CD4-positive, alpha-beta T cell treated with Interleukin-1 beta for 1 hour (primary cell): ENCODE measurements around the gene CDK2AP2.
"Not testable (repeated sequence)": the region's sequence is repeated elsewhere in the genome, so short reads cannot be mapped to it uniquely, and the experiment has no call there.

Experiments
- DNase-seq, 2 donors: peaks; one replicate each; pipeline ENCODE4 v3.0.0-alpha.2; 2020 to 2022

Gene CDK2AP2, protein sequence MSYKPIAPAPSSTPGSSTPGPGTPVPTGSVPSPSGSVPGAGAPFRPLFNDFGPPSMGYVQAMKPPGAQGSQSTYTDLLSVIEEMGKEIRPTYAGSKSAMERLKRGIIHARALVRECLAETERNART

DNA sequence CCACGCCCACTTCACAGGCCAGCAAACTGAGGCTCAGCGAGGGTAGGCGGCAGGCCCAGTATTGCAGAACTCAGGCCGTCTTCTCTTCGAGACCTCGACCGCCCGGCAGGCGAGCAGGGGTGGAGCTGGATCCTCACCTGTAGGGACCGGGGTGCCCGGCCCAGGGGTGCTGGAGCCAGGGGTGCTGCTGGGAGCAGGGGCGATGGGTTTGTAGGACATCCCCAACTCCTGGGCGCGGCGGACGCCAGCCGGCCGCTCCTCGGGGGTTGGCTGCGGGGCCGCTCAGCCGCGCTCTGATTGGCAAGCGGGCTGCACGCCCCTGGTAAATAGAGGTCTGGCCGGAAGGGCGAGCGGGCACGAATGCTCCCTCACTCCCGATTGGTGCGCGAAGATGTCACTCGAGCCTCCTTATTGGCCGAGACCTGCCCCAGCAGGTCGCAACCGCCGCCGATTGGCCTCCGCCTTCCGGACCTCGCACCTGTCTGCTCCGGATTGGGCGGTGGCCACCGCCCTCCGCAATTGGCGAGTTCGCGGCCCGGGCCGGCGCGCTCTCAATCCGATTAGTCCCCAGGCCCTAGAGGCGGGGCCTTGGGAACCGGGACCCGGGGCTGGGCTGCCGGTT, at the start of gene CDK2AP2:
Gene CDK2AP2, minus strand, starts transcription at position 299 of the 622 bp plus-strand sequence. Its CDS starts 80 bp downstream, at position 219.
- peak; percentile 98 to 99 for DNase-seq

DNA sequence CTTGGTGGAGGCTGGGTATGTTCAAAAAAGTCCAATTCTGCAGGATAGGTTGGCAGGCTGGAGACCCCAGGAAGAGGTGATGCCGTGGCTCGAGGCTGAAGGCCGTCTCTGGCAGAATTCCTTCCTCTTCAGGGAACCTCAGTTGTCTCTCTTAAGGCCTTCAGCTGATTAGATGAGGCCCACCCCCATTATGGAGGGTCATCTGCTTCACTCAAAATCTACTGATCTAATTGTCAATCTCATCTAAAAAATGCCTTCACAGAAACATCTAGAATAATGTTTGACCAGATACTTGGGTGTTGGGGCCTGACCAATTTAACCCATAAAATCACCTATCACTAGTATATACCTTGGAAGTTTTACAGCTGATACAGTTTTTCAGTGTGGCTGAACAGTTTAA, 48.3 kb upstream of the CDK2AP2 start:
- DNase-seq: no peak

DNA sequence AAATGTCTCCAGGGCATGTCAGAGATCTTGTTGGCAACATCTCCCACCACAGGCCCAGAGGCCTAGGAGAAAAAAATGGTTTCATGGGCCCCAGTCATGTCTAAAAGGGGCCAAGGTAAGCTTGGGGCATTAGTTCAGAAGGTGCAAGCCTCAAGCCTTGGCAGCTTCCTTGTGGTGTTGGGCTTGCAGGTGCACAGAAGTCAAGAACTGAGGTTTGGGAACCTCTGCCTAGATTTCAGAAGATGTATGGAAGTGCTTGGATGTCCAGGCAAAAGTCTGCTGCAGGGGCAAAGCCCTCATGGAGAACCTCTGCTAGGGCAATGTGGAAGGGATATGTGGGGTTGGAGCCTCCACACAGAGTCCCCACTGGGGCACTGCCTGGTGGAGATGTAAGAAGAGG, 43.7 kb upstream of the CDK2AP2 start:
- DNase-seq: not testable (repeated sequence)

DNA sequence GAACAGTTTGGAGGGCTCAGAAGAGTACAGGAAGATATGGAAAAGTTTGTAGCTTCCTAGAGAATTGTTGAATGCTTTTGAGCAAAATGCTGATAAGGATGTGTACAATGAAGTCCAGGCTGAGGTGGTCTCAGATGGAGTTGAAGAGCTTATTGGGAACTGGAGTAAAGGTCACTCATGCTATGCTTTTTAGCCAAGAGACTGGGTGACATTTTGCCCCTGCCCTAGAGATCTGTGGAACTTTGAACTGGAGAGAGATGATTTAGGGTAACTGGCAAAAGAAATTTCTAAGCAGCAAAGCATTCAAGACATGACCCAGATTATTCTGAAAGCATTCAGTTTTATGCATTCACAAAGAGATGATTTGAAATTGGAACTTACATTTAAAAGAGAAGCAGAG, 43.2 kb upstream of the CDK2AP2 start:
- DNase-seq: no peak

DNA sequence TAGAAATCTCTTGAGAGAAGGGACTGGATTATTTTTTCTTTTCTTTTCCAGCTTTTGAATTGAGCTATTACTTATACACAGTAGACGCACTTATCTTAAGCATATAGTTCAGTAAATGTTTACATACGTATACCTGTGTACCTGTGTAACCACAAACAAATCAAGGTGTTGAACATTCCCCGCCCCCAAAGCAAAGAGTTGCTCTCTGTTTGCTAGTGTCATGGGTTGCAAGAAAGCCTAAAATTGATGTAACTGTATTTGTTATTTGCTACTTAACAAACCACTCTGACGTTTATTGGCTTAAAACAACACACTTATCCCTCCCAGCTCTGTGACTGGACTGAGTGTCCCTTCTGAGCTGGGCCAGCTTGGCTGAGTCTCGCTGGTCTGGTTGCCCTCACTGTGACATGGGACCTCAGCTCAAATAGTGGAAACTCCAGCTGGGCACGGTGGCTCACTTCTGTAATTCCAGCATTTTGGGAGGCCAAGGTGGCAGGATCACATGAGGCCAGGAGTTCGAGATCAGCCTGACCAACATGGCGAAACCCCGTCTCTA, 40.7 kb upstream of the CDK2AP2 start:
- DNase-seq: no peak

DNA sequence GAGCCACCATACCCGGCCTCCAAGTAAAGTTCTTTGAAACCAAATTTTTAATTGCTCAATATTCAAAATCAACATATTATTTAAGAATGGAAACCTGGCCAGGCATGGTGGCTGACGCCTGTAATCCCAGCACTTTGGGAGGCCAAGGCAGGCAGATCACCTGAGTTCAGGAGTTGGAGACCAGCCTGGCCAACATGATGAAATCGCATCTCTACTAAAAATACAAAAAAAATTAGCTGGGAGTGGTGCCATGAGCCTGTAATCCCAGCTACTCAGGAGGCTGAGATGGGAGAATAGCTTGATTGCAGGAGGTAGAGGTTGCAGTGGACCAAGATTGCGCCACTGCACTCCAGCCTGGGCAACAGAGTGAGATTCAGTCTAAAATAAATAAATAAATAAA, 40.1 kb upstream of the CDK2AP2 start:
- not testable (repeated sequence) for DNase-seq

DNA sequence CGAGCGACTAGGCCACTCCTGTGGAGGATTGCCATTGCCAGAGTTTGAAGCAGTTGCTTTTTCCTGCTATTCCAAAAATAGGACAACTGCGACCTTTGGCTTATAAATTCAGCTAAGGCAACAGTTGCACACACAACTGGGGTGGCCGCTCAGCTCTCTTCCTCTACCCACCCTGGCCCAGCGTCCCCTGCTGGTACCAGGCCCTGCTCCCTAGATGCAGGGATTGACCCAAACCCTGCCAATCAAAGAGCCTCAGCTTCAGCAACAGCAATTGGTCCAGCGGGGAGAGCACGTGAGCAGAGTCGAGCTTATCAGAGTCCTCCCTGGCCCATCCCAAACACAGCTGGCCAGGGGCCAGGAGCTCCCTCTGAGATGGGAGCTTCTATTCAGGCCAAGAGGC, 37.3 kb upstream of the CDK2AP2 start:
- no peak for DNase-seq

DNA sequence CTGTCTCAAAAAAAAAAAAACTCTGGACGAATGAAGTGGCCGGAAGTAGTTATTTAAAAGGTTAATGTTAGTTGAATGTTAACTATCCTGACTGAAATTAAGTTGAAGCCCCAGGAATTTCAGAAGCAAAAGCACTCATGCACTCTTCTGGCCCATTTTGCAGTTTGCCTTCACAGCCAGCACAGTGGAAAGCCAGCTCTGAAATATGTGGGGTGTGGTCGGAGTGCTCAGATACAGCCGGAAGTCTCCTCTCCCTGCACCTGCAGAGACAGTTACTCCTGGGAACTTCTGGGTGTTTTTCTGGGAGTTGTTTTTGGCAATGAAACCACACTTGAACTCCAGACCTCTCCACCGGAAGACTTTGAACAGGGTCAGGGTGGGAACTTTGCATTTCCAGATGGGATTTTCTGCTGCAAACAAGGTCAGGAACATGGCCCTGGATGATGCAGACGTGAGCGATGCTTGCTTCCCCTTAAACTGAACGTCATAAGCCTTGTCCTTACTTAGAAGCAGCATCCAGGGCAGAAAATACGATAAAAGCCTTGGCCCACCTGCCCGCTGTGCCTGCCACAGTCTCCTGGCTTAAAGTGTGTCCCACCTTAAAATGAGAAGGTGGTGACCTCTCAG, 36.8 kb upstream of the CDK2AP2 start:
- DNase-seq: no peak

DNA sequence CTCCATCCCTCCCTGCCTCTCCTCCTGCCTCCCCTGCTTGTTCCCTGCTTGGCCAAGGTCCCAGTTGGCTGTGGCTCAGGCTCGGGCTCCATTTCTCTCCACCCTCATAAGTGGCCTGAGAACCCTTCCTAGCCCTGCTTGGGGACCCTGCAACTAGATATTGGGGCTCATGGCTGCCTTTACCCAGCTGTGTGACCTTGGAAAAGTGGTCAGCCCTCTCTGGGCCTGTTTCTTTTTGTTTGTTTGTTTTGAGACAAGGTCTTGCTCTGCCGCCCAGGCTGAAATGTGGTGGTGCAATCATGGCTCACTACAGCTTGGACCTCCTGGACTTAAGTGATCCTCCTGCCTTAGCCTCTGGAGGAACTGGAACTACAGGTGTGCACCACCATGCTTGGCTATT, 35.6 kb upstream of the CDK2AP2 start:
- no peak for DNase-seq

DNA sequence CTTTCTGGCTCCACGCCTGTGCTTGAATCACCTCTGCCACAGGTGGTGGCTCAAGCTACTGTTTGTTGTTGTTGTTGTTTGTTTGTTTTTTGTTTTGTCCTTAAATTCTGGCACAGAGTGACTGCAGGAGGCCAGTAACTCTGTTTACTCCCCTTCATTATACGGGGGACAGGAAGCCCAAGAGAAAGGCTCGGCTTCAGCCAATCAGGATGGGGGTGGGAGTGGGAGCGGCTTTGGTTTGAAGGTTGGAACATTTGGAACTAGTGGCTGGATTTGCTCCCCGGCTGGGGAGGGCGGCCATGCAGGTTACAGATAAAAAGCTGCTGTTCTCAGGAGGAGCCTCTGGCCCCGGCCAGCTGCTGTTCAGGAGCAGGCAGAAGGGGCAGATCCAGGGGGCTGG, 35.0 kb upstream of the CDK2AP2 start:
- DNase-seq: no peak

DNA sequence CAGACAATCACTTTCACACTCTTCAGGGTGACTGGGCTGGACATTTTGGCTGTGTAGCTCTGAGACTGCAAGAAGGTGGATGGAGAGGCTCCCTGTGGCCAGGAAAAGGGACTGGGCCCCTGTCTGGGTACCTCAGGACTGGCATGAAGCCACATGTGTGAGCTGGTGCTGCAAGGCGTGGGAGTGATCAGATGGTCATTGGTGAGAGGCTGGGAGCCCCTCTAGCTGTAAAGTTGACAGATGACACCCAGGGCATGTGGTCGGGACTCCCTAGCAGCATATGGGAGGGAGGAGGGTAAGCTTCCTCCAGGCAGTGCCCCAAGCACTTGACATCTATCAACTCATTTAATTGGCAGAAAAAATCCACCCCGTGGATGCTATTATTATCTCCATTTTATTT, 34.2 kb upstream of the CDK2AP2 start:
- DNase-seq: no peak

DNA sequence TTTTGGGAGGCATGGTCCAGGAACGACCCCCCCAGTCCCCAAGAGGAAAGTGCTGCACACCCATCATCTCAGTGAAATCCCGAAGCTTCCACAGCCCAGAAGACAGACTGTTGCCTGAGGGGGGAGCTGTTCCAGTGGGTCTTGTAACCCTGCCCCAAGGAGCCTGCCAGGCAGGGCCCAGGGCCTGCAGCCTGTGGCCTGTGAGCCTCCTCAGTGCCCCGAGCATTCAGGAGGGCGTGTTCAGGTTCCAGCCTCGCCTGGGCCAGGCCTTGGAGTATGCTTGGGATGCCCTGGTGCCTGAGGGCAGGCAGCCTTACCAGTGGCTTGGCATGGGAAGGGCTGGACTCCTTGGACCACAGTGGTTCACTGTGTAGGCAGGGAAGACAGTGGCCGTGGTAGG, 33.2 kb upstream of the CDK2AP2 start:
- DNase-seq: no peak

DNA sequence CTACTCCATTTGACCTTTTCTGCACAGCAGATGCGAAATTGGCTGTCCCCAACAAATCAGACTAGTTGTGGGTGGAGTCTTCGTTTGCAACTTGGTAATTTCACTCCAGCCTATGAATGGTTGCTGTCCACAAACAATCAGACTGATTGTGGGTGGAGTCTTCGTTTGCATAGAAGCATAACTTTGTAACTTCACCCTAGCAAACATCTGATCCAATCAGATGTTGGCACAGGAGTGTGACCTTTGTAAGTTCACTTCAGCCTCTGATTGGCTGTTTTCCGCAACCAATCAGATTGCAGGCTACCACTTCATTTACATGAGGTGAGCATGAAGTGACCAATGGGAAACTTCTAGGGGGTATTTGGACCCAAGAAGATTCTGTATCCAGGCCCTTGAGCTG, 31.6 kb upstream of the CDK2AP2 start:
- DNase-seq: no peak

DNA sequence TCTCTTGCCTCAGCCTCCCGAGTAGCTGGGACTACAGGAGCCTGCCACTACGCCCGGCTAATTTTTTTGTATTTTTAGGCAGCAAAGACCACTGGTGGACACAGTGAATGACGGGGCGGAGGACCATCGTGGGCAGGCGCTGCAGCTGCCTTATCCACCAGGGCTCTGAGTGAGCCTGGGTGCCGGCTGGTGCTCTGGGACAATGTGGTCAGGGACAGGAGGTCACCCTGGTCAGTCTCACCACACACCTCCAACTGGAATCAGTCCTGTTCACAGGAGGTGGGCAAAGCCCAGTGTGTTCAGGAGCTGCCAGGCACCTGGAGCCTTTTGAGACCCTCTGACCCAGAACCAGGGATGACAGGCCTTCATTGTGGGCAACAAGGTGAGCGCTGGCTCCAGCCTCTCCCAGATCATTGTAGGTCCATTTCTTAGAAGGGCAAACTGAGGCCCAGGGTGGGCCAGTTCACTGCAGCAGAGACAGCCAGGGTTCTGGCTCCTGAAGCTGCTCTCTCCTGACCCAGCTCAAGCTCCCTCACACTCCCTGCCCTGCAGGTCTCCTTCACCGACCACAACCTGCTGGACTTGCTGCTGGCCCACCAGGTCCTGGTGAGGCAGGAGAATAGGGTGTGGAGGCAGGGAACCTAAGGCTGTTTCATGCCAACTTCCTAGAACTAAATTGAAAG, 31.0 kb upstream of the CDK2AP2 start:
- DNase-seq: no peak

DNA sequence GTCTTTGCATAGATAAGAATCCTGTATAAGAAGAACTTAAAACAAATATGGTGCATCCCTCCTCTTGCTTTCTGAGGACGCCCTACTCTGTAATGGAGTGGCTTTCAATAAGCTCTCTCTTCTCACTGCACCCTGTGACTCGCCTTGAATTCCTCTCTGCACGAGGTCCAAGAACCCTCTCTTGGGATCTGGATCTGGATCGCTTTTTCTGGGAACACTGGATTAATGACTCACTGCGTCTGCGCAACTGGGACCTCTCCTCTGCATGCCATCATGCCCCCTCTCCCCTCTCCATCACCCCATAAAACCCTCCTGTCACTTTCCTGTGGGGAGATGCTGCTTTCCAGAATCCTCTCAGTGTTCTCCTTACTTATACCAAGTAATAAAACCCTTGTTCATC, 30.3 kb upstream of the CDK2AP2 start:
- no peak for DNase-seq

DNA sequence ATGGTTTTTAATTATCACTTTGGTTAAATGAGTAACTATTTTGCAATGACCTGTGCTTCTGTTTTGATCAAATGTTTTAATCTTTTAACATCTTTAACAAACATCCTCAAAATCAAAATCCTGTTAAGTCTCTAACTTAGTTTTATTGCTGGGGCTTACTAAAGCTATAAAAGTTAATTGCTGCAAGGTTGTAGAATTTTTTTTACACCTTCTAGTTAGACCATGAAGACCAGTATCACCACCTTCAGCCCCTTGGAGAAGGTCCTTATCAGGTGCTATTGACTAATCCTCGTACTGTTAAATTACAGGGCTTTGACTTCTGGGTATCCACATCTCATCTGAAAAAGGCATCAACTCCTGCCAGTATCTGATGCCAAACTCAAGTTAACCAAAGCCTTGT, 27.6 kb upstream of the CDK2AP2 start:
- no peak for DNase-seq

DNA sequence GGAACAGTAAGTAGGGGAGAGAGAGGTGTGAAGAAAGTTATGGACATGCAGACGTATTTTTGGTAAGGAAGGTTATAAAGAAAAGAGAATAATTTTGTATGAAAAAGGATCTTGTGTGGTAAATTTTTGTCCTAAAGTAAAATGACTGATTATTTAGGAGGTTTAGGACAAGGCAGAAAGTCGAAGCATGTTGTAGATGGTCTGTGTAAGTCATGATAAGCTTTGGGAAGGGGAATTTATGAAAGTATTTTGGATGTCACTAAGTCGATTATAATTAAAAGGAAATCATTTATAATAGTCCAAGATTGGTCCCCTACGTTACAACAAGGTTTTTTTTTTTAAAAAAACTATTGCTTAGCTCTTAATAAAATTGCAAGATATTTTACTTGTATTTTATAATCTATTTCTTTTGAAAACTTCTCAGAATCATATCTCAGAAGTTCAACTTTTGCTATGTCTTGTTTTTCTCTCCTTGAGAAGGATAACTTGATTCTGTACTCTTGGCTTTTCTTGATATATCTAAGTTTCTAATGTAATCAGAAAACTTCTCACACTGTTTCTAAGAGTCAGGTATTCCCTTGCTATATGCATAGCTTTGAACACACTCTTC, 26.2 kb upstream of the CDK2AP2 start:
- no peak for DNase-seq

DNA sequence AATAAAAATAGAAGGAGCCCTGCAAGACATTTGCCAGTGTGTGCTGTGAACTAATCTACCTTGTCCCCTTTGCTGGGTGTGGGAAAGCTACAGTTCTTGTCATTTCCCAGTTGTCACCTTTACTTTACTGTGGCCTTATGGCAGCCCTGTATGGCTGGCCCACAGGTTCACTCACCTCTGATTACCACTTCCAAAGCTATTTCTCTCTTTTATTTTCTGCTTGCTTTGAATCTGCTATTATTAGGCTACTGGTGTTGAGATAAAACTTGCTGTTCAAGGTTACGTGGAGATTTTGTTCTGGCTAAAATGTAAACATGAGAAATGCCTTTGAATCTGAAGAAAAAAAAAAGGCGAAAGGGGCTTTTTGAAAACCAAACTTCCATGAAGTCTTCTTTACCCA, 24.9 kb upstream of the CDK2AP2 start:
- DNase-seq: no peak

DNA sequence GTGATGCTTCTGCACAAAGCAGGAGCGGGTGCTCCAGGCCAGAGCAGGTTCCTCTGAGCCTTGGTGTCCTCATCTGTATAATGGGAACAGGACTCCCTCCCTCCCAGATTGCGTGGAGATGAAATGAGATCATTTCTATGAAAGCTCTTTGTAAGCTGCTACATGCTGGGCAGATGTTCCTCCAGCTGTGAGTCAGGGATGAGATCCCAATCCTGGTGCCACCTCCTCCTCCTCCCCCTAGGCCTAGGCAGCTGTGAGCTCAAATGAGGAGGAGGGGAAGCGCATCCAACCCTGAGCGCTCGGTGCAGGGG, 22.3 kb upstream of the CDK2AP2 start:
- DNase-seq: no peak

DNA sequence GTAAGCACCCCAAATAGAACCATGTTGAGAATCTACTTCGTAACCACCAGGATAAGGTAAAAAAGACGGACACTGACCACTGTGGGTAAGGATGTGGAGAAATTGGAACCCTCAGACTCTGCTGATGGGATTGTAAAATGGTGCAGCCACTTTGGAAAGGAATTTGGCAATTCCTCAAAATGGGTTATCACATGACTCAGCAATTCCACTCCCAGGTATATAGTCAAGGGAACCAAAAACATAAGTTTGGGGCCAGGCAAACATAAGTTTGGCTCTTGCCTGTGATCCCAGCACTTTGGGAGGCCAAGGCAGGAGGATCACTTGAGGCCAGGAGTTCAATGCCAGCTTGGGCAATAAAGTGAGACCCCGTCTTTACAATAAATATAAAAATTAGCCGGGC, 20.4 kb upstream of the CDK2AP2 start:
- no peak for DNase-seq

DNA sequence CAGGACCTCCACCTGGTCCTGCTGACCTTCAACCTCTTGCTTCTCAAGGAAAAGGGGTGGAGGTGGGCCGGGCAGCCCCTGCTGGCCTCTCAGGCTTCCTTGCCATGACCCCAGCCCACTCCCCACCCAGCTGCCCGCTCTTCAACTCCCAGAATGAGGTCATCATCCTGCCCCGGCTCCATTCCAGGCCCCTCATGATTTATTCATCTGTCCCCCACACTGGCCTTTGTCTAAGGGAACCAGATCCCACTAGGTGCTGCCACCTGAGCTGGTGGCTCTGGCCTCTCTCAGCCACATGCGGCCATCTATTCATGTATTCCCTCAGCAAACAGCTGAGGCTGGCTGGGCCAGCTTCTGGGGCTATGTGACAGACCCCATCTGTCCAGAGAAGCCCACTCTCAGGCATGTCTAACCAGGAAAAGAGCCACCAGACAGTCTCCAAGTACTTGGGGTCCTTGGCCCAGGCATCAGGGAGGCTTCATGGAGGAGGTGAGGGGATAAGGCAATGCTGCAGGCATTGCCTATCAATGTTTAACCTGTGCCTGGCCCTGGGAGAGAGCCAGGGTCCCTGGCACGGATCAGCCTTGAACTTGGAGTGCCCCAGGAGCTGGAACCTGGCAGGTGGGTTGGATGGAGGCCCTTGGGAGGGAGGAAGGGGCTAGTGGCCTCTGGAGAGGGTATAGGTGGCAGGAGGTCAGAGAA, 17.5 kb upstream of the CDK2AP2 start:
- DNase-seq: no peak

DNA sequence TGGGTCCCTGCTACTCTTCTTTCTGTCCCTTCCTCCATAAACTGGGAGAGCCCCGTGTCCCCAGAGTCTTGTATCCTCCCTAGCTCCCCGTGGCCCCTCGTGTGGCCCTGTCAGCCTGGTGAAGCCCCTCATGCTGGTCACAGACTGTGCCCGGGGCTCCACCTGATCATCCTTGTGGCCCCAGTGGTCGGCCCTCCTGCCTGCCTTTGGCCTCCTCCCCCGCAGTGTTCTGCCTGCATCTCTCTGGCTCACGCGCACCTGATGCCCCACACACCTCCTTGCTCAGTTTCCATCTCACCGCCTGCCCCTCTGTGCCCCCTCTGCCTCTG, 16.5 kb upstream of the CDK2AP2 start:
- DNase-seq: no peak
